HEK293 (cell line): ENCODE measurements around the gene PPP2R2D.

Experiments used
- CTCF ChIA-PET: fragments of 350-600 bp; formaldehyde crosslinking; extraction: SDS; loops from one replicate; lab custom pipeline; 2021; ENCODE audit warnings: antibody characterized with exemption; lab: Yijun Ruan, JAX
- POLR2A ChIA-PET: fragments of 300-600 bp; formaldehyde crosslinking; extraction: SDS; loops from one replicate; lab custom pipeline; 2020; ENCODE audit warnings: antibody characterized with exemption, inconsistent platforms; lab: Yijun Ruan, JAX
- H3K27ac ChIP-seq: fragments of 200-500 bp; sonication (Bioruptor generic); 2 replicates; pipeline ENCODE4 v1.5.1; 2014; ENCODE audit warnings: low read depth, low read length, control low read depth, inconsistent platforms; ENCODE audit errors: extremely low read depth
- H3K36me3 ChIP-seq, 2 experiments: fragments of 200-500 bp in 1 of 2; sonication (Bioruptor generic) in 1 of 2; 1 replicate in 1 of 2; 2 replicates in 1 of 2; pipeline ENCODE4 v1.5.1; 2014 to 2017; ENCODE audit warnings: inconsistent platforms in 2 of 2, low read length in 2 of 2; ENCODE audit not compliant: control insufficient read depth in 2 of 2, insufficient read depth in 1 of 2
- H3K4me1 ChIP-seq: fragments of 200-500 bp; sonication (Bioruptor generic); 2 replicates; pipeline ENCODE4 v1.5.1; 2014; ENCODE audit warnings: mild to moderate bottlenecking, low read length, inconsistent platforms; ENCODE audit not compliant: control insufficient read depth, insufficient read depth
- H3K4me3 ChIP-seq: 2 replicates; pipeline ENCODE4 v1.5.1; 2011; ENCODE audit warnings: low read depth, mild to moderate bottlenecking, control low read depth, low read length, moderate library complexity
- H3K9me3 ChIP-seq: fragments of 200-500 bp; sonication (Bioruptor generic); 2 replicates; pipeline ENCODE4 v1.5.1; 2014; ENCODE audit warnings: low read depth, low read length, inconsistent platforms; ENCODE audit not compliant: control insufficient read depth, insufficient read depth
- OVOL3 ChIP-seq: fragments of 450-650 bp; formaldehyde crosslinking; IDR thresholded peaks from 2 replicates; pipeline ENCODE4 v1.5.1; 2016; ENCODE audit warnings: missing biosample characterization, missing genetic modification characterization
- SP2 ChIP-seq: fragments of 450-650 bp; formaldehyde crosslinking; IDR thresholded peaks from 2 replicates; pipeline ENCODE4 v1.5.1; 2016; ENCODE audit warnings: missing biosample characterization, missing genetic modification characterization
- ZNF114 ChIP-seq: fragments of 450-650 bp; formaldehyde crosslinking; IDR thresholded peaks from 2 replicates; pipeline ENCODE4 v1.5.0; 2017; ENCODE audit warnings: missing biosample characterization, missing genetic modification characterization
- ZNF132 ChIP-seq: fragments of 450-650 bp; formaldehyde crosslinking; IDR thresholded peaks from 2 replicates; pipeline ENCODE4 v1.5.1; 2017; ENCODE audit warnings: missing biosample characterization, missing genetic modification characterization, borderline replicate concordance
- ZNF37A ChIP-seq: fragments of 450-650 bp; IDR thresholded peaks from 2 replicates; pipeline ENCODE4 v1.5.1; 2018; ENCODE audit warnings: missing biosample characterization, missing genetic modification characterization
- ZNF391 ChIP-seq: fragments of 450-650 bp; formaldehyde crosslinking; IDR thresholded peaks from 2 replicates; pipeline ENCODE4 v1.5.1; 2016; ENCODE audit warnings: low read depth, missing biosample characterization, missing genetic modification characterization, borderline replicate concordance
- ZNF426 ChIP-seq: fragments of 450-650 bp; formaldehyde crosslinking; IDR thresholded peaks from 2 replicates; pipeline ENCODE4 v1.5.1; 2017; ENCODE audit warnings: missing biosample characterization, missing genetic modification characterization, mild to moderate bottlenecking, inconsistent platforms, moderate library complexity
- ZNF473 ChIP-seq: fragments of 450-650 bp; formaldehyde crosslinking; IDR thresholded peaks from 2 replicates; pipeline ENCODE4 v1.5.1; 2017; ENCODE audit warnings: missing biosample characterization, missing genetic modification characterization
- ZNF530 ChIP-seq: fragments of 450-650 bp; formaldehyde crosslinking; IDR thresholded peaks from 2 replicates; pipeline ENCODE4 v1.5.1; 2016; ENCODE audit warnings: low read depth, missing biosample characterization, missing genetic modification characterization
- ZNF571 ChIP-seq: fragments of 450-650 bp; formaldehyde crosslinking; IDR thresholded peaks from 2 replicates; pipeline ENCODE4 v1.5.0; 2017; ENCODE audit warnings: missing biosample characterization, missing genetic modification characterization
- ZNF777 ChIP-seq: fragments of 450-650 bp; formaldehyde crosslinking; IDR thresholded peaks from 2 replicates; pipeline ENCODE4 v1.5.1; 2017; ENCODE audit warnings: missing biosample characterization, missing genetic modification characterization, borderline replicate concordance
- ZNF792 ChIP-seq: fragments of 450-650 bp; formaldehyde crosslinking; IDR thresholded peaks from 2 replicates; pipeline ENCODE4 v1.5.1; 2016; ENCODE audit warnings: missing biosample characterization, missing genetic modification characterization
- ZNF837 ChIP-seq: fragments of 450-650 bp; formaldehyde crosslinking; IDR thresholded peaks from 2 replicates; pipeline ENCODE4 v1.5.1; 2016; ENCODE audit warnings: missing biosample characterization, missing genetic modification characterization
- ZSCAN23 ChIP-seq: fragments of 450-650 bp; formaldehyde crosslinking; IDR thresholded peaks from 2 replicates; pipeline ENCODE4 v1.5.1; 2016; ENCODE audit warnings: missing biosample characterization, missing genetic modification characterization
- TF ChIP-seq, protein P1 (sequence below): fragments of 450-650 bp; formaldehyde crosslinking; IDR thresholded peaks from 2 replicates; pipeline ENCODE4 v1.5.1; 2016; ENCODE audit warnings: missing biosample characterization, missing genetic modification characterization
- TF ChIP-seq, protein P2 (sequence below): fragments of 450-650 bp; formaldehyde crosslinking; optimal IDR thresholded peaks from 2 replicates; pipeline ENCODE3; 2016; ENCODE audit warnings: missing biosample characterization, mild to moderate bottlenecking, missing genetic modification characterization
- TF ChIP-seq, protein P3 (sequence below): fragments of 450-650 bp; formaldehyde crosslinking; IDR thresholded peaks from 2 replicates; pipeline ENCODE4 v1.5.1; 2016; ENCODE audit warnings: missing biosample characterization, missing genetic modification characterization

The PPP2R2D gene

DNA sequence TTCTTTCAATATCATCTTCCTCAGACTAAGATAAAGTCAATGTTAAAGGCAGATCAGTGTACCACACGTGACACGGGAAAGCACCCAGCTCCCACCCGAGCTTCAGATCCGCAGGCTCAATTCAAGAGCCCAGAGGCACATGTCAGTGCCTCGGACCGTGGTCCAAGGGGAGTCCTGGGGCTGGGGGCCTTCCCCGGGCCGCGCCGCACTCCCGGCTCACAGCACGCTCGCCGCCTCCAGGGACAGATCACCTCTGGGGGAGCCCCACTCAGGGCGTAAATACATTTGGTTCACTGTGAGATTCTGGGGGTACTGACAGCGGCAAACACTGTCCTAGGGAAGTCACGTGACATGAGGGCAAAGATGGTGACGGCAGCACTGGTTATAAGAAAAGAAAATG is 70.1 kb downstream of the PPP2R2D start (continued):
- no peak for TF ChIP-seq SP2

DNA sequence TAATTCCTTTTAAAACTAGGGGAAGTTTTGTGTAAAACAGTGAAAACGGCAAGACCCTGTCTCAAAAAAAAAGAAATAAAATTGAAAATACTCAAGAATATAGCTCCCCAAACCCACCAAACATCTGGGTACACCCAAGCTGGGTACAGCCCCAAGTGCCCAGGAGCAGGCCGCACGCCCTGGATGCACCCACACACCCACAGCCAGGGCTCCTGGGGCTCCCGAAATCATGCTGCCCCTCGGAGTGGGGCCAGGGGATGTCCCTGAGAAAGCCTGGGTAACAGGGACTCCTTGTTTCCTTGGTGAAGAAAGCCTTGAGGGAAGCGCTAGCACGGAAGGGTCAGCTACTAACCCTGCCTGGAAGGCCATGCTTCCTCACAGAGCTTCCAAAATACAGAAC is 70.8 kb downstream of the PPP2R2D start:
- H3K27ac ChIP-seq, result no peak overlapping the region
- ChIA-PET CTCF (interaction anchor here (1.6 kb wide), 1 partner anchor 52 kb away, joined by 6 read pairs; no protein-coding TSS in a partner anchor), POLR2A (no interaction called here)
- TF ChIP-seq ZNF391 (tag by site-specific recombination) (no peak), ZNF837 (tag by site-specific recombination) (no peak), ZNF473 (no peak), ZNF132 (tag by site-specific recombination) (no peak), ZNF114 (tag by site-specific recombination) (no peak), ZNF777 (no peak), ZNF792 (tag by site-specific recombination) (no peak), ZNF571 (tag by site-specific recombination) (no peak), OVOL3 (no peak), ZNF37A (tag by site-specific recombination) (no peak), ZNF426 (tag by site-specific recombination) (no peak), ZSCAN23 (tag by site-specific recombination) (no peak), ZNF530 (tag by site-specific recombination) (no peak)
- TF ChIP-seq, protein P1, sequence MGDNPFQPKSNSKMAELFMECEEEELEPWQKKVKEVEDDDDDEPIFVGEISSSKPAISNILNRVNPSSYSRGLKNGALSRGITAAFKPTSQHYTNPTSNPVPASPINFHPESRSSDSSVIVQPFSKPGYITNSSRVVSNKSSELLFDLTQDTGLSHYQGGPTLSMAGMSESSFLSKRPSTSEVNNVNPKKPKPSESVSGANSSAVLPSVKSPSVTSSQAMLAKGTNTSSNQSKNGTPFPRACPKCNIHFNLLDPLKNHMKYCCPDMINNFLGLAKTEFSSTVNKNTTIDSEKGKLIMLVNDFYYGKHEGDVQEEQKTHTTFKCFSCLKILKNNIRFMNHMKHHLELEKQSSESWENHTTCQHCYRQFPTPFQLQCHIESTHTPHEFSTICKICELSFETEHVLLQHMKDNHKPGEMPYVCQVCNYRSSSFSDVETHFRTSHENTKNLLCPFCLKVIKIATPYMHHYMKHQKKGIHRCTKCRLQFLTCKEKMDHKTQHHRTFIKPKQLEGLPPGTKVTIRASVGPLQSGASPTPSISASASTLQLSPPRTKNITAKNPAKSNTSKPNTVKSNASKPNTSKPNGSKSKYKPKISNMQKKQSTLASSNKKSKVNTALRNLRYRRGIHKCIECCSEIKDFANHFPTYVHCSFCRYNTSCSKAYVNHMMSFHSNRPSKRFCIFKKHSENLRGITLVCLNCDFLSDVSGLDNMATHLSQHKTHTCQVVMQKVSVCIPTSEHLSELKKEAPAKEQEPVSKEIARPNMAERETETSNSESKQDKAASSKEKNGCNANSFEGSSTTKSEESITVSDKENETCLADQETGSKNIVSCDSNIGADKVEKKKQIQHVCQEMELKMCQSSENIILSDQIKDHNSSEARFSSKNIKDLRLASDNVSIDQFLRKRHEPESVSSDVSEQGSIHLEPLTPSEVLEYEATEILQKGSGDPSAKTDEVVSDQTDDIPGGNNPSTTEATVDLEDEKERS (tag by site-specific recombination), result no peak
- TF ChIP-seq, protein P2, sequence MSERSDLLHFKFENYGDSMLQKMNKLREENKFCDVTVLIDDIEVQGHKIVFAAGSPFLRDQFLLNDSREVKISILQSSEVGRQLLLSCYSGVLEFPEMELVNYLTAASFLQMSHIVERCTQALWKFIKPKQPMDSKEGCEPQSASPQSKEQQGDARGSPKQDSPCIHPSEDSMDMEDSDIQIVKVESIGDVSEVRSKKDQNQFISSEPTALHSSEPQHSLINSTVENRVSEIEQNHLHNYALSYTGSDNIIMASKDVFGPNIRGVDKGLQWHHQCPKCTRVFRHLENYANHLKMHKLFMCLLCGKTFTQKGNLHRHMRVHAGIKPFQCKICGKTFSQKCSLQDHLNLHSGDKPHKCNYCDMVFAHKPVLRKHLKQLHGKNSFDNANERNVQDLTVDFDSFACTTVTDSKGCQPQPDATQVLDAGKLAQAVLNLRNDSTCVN (tag by site-specific recombination), result no peak
- TF ChIP-seq, protein P3, sequence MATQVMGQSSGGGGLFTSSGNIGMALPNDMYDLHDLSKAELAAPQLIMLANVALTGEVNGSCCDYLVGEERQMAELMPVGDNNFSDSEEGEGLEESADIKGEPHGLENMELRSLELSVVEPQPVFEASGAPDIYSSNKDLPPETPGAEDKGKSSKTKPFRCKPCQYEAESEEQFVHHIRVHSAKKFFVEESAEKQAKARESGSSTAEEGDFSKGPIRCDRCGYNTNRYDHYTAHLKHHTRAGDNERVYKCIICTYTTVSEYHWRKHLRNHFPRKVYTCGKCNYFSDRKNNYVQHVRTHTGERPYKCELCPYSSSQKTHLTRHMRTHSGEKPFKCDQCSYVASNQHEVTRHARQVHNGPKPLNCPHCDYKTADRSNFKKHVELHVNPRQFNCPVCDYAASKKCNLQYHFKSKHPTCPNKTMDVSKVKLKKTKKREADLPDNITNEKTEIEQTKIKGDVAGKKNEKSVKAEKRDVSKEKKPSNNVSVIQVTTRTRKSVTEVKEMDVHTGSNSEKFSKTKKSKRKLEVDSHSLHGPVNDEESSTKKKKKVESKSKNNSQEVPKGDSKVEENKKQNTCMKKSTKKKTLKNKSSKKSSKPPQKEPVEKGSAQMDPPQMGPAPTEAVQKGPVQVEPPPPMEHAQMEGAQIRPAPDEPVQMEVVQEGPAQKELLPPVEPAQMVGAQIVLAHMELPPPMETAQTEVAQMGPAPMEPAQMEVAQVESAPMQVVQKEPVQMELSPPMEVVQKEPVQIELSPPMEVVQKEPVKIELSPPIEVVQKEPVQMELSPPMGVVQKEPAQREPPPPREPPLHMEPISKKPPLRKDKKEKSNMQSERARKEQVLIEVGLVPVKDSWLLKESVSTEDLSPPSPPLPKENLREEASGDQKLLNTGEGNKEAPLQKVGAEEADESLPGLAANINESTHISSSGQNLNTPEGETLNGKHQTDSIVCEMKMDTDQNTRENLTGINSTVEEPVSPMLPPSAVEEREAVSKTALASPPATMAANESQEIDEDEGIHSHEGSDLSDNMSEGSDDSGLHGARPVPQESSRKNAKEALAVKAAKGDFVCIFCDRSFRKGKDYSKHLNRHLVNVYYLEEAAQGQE, result no peak
- peaks cover 8 to 42% of the 10 kb centered on the region in 2 experiments; a peak in 2 of 3 replicates for H3K36me3 ChIP-seq
- no peaks in the 10 kb centered on the region for H3K9me3 ChIP-seq
- peaks cover 6% of the 10 kb centered on the region; the same call in 1 of the 2 replicates for H3K4me1 ChIP-seq
- no peak overlapping the region for H3K4me3 ChIP-seq
